Esophagus squamous epithelium (tissue), 4 donors: ENCODE data around the gene NPAP1.

Source experiments
- CTCF ChIP-seq, 6 experiments: fragments of 450-650 bp in 4 of 6; fragments of 200-600 bp in 2 of 6; sonication (generic) in 2 of 6; IDR thresholded peaks; one replicate each; pipeline ENCODE4 v1.5.1; 2016 to 2019; ENCODE audit warnings: antibody characterized with exemption in 6 of 6, mild to moderate bottlenecking in 4 of 6, moderate library complexity in 4 of 6
- POLR2A ChIP-seq, 4 donors: fragments of 450-650 bp; IDR thresholded peaks; one replicate each; pipeline ENCODE4 v1.6.1; 2017; ENCODE audit warnings: antibody characterized with exemption in 4 of 4, mild to moderate bottlenecking in 4 of 4, moderate library complexity in 3 of 4

- TF ChIP-seq CTCF (IDR thresholded peaks at IDR 0.05): no peak
- TF ChIP-seq POLR2A (IDR thresholded peaks at IDR 0.05): no peak
Observed at GRCh38 chr15:24682002-24682401, 6.4 kb downstream of the NPAP1 start.
